OCI-LY3 (cell line): Measurements from ENCODE around the gene ORC3.

Experiments used
- H2AFZ ChIP-seq: fragments of 200-600, 300-600 bp; shearing (Covaris generic); 2 replicates; pipeline ENCODE4 v1.6.0; 2014; ENCODE audit warnings: antibody characterized with exemption, low read depth, low read length
- H3K27ac ChIP-seq: fragments of 200-600, 300-600 bp; sonication (generic); 2 replicates; pipeline ENCODE4 v1.5.1; 2014; ENCODE audit warnings: mild to moderate bottlenecking, low read length, moderate library complexity, mixed read lengths
- H3K27me3 ChIP-seq: fragments of 200-600, 300-600 bp; sonication (generic); 2 replicates; pipeline ENCODE4 v1.6.1; 2014; ENCODE audit warnings: low read depth, low read length, mixed read lengths
- H3K36me3 ChIP-seq: fragments of 200-600, 300-600 bp; sonication (generic); replicated peaks from 2 replicates; pipeline ENCODE3; 2014; ENCODE audit warnings: low read depth, low read length, mixed read lengths
- H3K4me1 ChIP-seq: fragments of 300-600, 200-600 bp; sonication (generic); 2 replicates; pipeline ENCODE4 v1.6.1; 2014; ENCODE audit warnings: low read length, mixed read lengths
- H3K4me2 ChIP-seq: fragments of 200-600, 300-600 bp; sonication (generic); 2 replicates; pipeline ENCODE4 v1.6.1; 2014; ENCODE audit warnings: low read length, mixed read lengths
- H3K4me3 ChIP-seq: fragments of 300-600, 200-600 bp; sonication (generic); 2 replicates; pipeline ENCODE4 v1.5.1; 2014; ENCODE audit warnings: antibody characterized with exemption, mild to moderate bottlenecking, low read length, moderate library complexity
- H3K79me2 ChIP-seq: fragments of 300-600, 200-600 bp; shearing (Covaris generic); 2 replicates; pipeline ENCODE4 v1.6.1; 2014; ENCODE audit warnings: mild to moderate bottlenecking, low read length, mixed read lengths
- H3K9ac ChIP-seq: fragments of 300-600, 200-600 bp; shearing (Covaris generic); 2 replicates; pipeline ENCODE4 v1.6.0; 2014; ENCODE audit warnings: mild to moderate bottlenecking, low read length, moderate library complexity
- H3K9me3 ChIP-seq: fragments of 200-600, 300-600 bp; shearing (Covaris generic); 2 replicates; pipeline ENCODE4 v1.6.1; 2014; ENCODE audit warnings: low read length, mixed read lengths; ENCODE audit not compliant: insufficient read depth
- H4K20me1 ChIP-seq: fragments of 200-600, 300-600 bp; sonication (generic); 2 replicates; pipeline ENCODE4 v1.6.1; 2016; ENCODE audit warnings: low read length, mixed read lengths; ENCODE audit not compliant: insufficient read depth
- CTCF ChIP-seq: fragments of 200-600, 300-600 bp; sonication (generic); IDR thresholded peaks from 2 replicates; pipeline ENCODE4 v1.5.1; 2014; ENCODE audit warnings: antibody characterized with exemption, low read length, low read depth
- EZH2phosphoT487 ChIP-seq: fragments of 200-600 bp; shearing (Covaris generic); IDR thresholded peaks from 2 replicates; pipeline ENCODE4 v1.6.1; 2018; ENCODE audit warnings: antibody characterized with exemption, mixed run types, low read depth

ORC3 gene

GRCh38 chr6:87655824-87656223, 65.9 kb downstream of the ORC3 start:
- Histone ChIP-seq H3K9ac (no peak overlapping the region), H3K27me3 (no peaks in the 10 kb centered on the region), H3K36me3 (peaks cover 19% of the 10 kb centered on the region), H4K20me1 (no peaks in the 10 kb centered on the region), H3K4me3 (no peak overlapping the region), H3K79me2 (no peaks in the 10 kb centered on the region), H3K4me1 (no peaks in the 10 kb centered on the region), H3K27ac (no peak overlapping the region), H3K4me2 (no peak overlapping the region), H3K9me3 (no peaks in the 10 kb centered on the region), H2AFZ (no peak overlapping the region)
- TF ChIP-seq EZH2phosphoT487 (no peak), CTCF (no peak)

- Histone ChIP-seq H3K4me3 (no peak overlapping the region), H3K36me3 (peaks cover 19% of the 10 kb centered on the region), H3K79me2 (no peaks in the 10 kb centered on the region), H4K20me1 (no peaks in the 10 kb centered on the region), H3K9ac (no peak overlapping the region), H3K27ac (no peak overlapping the region), H3K4me2 (no peak overlapping the region), H3K27me3 (no peaks in the 10 kb centered on the region), H3K4me1 (no peaks in the 10 kb centered on the region), H3K9me3 (no peaks in the 10 kb centered on the region), H2AFZ (no peak overlapping the region)
- TF ChIP-seq CTCF (no peak), EZH2phosphoT487 (no peak)
Measured at GRCh38 chr6:87656857-87657256, 66.9 kb downstream of the ORC3 start.

GRCh38 chr6:87658516-87658915, 68.6 kb downstream of the ORC3 start:
- Histone ChIP-seq H3K9me3 (no peaks in the 10 kb centered on the region), H4K20me1 (no peaks in the 10 kb centered on the region), H3K9ac (no peak overlapping the region), H3K27me3 (no peaks in the 10 kb centered on the region), H2AFZ (no peak overlapping the region), H3K4me2 (no peak overlapping the region), H3K4me3 (no peak overlapping the region), H3K36me3 (peaks cover 15% of the 10 kb centered on the region), H3K79me2 (no peaks in the 10 kb centered on the region), H3K4me1 (no peaks in the 10 kb centered on the region), H3K27ac (no peak overlapping the region)
- TF ChIP-seq CTCF (no peak), EZH2phosphoT487 (no peak)

GRCh38 chr6:87660226-87660911, 70.4 kb downstream of the ORC3 start:
- no peak overlapping the region for H3K27ac ChIP-seq

More at GRCh38 chr6:87660226-87660911, 70.4 kb downstream of the ORC3 start:
- H3K36me3 ChIP-seq, result peaks cover 8% of the 10 kb centered on the region
- H4K20me1 ChIP-seq, result no peaks in the 10 kb centered on the region
- no peaks in the 10 kb centered on the region for H3K9me3 ChIP-seq
- H3K4me2 ChIP-seq, result no peak overlapping the region
- H3K9ac ChIP-seq, result no peak overlapping the region
- no peak overlapping the region for H2AFZ ChIP-seq
- no peak for TF ChIP-seq CTCF
- TF ChIP-seq EZH2phosphoT487, result no peak
- no peak overlapping the region for H3K4me3 ChIP-seq
- H3K4me1 ChIP-seq, result no peaks in the 10 kb centered on the region
- H3K27me3 ChIP-seq, result no peaks in the 10 kb centered on the region
- H3K79me2 ChIP-seq, result no peaks in the 10 kb centered on the region
